ENCODE data around the gene NT5C.

DNA sequence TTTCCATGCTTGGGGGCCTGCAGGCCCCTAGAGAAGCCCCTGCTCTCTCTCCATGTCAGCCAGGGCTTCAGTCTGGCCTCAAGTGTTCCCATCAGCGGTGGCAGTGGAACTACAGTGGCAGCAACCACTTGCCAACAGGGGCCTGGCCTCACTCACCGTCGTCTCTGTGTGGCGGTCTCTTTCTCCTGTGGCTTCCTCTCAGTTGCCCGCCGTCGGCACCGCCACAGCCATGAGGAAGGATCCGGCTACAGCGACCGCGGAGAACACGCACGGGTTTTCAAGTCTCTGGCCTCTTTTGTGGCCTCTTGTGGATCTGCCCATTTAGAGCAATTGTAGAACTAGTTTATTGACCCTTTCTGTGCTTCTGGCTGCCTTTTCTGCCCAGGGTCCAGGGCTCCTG lies 13.2 kb downstream of the NT5C start:
- TF ChIP-seq SRF (IDR thresholded peaks at IDR 0.05; ENCODE audit: low read depth) (no peak), ELF1 (IDR thresholded peaks at IDR 0.05; ENCODE audit: borderline replicate concordance, low read depth) (no peak), CTCF (IDR thresholded peaks at IDR 0.05 in 2 of 3, conservative IDR thresholded peaks at IDR 0.05 in 1 of 3; ENCODE audit: borderline replicate concordance in 1 of 3, insufficient read depth in 1 of 3, low read depth in 2 of 3, low read length in 2 of 3) (no peak)
- TF ChIP-seq, protein P1, sequence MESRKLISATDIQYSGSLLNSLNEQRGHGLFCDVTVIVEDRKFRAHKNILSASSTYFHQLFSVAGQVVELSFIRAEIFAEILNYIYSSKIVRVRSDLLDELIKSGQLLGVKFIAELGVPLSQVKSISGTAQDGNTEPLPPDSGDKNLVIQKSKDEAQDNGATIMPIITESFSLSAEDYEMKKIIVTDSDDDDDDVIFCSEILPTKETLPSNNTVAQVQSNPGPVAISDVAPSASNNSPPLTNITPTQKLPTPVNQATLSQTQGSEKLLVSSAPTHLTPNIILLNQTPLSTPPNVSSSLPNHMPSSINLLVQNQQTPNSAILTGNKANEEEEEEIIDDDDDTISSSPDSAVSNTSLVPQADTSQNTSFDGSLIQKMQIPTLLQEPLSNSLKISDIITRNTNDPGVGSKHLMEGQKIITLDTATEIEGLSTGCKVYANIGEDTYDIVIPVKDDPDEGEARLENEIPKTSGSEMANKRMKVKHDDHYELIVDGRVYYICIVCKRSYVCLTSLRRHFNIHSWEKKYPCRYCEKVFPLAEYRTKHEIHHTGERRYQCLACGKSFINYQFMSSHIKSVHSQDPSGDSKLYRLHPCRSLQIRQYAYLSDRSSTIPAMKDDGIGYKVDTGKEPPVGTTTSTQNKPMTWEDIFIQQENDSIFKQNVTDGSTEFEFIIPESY (IDR thresholded peaks at IDR 0.05; ENCODE audit: extremely low read depth, insufficient replicate concordance, low read length), result no peak

Data from HCT116 (cell line).